ENCODE data around the gene ZNF277. TPM values are rescaled to one million over a fixed set of nuclear protein-coding genes. Genes with fewer than 3 reads are reported as not detected.

The ZNF277 gene
- total RNA-seq, 1 experiment from 2014 or later: 13.1 TPM

- Histone ChIP-seq H2AK5ac (ENCODE audit: insufficient read length, low read length) (no peak overlapping the region), H3K14ac (ENCODE audit: insufficient read depth, low read length) (no peak overlapping the region), H4K91ac (ENCODE audit: insufficient read length, low read depth, low read length) (no peak overlapping the region), H2BK12ac (ENCODE audit: insufficient read length, low read depth, low read length) (no peak overlapping the region), H2BK15ac (ENCODE audit: low read depth, low read length) (no peak overlapping the region), H3K4me1 (ENCODE audit: insufficient read depth, low read length) (no peaks in the 10 kb centered on the region), H4K20me1 (ENCODE audit: control insufficient read depth, insufficient read depth, insufficient read length) (no peaks in the 10 kb centered on the region), H2BK120ac (ENCODE audit: low read depth, low read length, poor library complexity, severe bottlenecking) (no peak overlapping the region), H4K8ac (replicated peaks; ENCODE audit: insufficient read length, low read depth, low read length) (no peak overlapping the region), H3K23ac (ENCODE audit: insufficient read length, low read depth, low read length) (no peak overlapping the region), H3K18ac (ENCODE audit: insufficient read length, low read depth, low read length) (no peak overlapping the region), H3K9me3 (ENCODE audit: control insufficient read depth, low read depth, low read length) (no peaks in the 10 kb centered on the region), H3K9ac (ENCODE audit: extremely low read depth, insufficient read length, low read length) (no peak overlapping the region), H3T11ph (ENCODE audit: low read length) (no peak overlapping the region), H3K79me2 (ENCODE audit: insufficient read depth, low read length) (peaks cover 18% of the 10 kb centered on the region; the same call in 1 of the 2 replicates), H3K27me3 (ENCODE audit: insufficient read depth, low read length) (no peaks in the 10 kb centered on the region), H4K5ac (ENCODE audit: insufficient read length, low read depth, low read length) (no peak overlapping the region), H2BK5ac (ENCODE audit: insufficient read length, low read length) (no peak overlapping the region), H2AFZ (ENCODE audit: low read length) (no peak overlapping the region), H3K56ac (ENCODE audit: insufficient read length, low read depth, low read length) (no peak overlapping the region), H3K23me2 (ENCODE audit: insufficient read length, low read depth, low read length, poor library complexity, severe bottlenecking) (peaks cover 28% of the 10 kb centered on the region), H3K79me1 (ENCODE audit: insufficient read depth, low read depth, low read length, poor library complexity, severe bottlenecking) (no peaks in the 10 kb centered on the region), H3K4me2 (ENCODE audit: insufficient read depth, insufficient read length, low read length) (no peak overlapping the region), H3K27ac (ENCODE audit: insufficient read length, low read depth, low read length) (no peak overlapping the region), H3K4ac (ENCODE audit: low read depth, low read length) (no peak overlapping the region), H2BK20ac (ENCODE audit: low read depth, low read length, poor library complexity, severe bottlenecking) (no peak overlapping the region)
- no peak for TF ChIP-seq CTCF (conservative IDR thresholded peaks at IDR 0.05)
- no peak overlapping the region for H3K27ac Mint-ChIP-seq
- H3K36me3 Mint-ChIP-seq (ENCODE audit: insufficient read depth in 1 of 3, low read depth in 3 of 3): no peaks in the 10 kb centered on the region; a peak in 1 of 7 replicates
- peaks cover 25% of the 10 kb centered on the region for H3K27me3 Mint-ChIP-seq (ENCODE audit: low read depth)
- H3K4me1 Mint-ChIP-seq: peaks cover 28 to 29% of the 10 kb centered on the region in 2 experiments
- no peak for DNase-seq
- no CpG with 5 or more reads among the region's 4 CpGs for WGBS (ENCODE audit: extremely low coverage, insufficient read length, low lambda C conversion rate)
- H3K4me3 Mint-ChIP-seq: peak overlapping the region in 1 of 2 experiments; percentile 95; a peak in 3 of 5 replicates
- H3K9me3 Mint-ChIP-seq: no peaks in the 10 kb centered on the region; a peak in 1 of 5 replicates
Observed at GRCh38 chr7:112203365-112203739, 3.1 kb upstream of the ZNF277 start.

All from H9 (cell line).